Endothelial cell of umbilical vein (primary cell): Measurements from ENCODE around the gene SKOR2. TPM values are rescaled to one million over a fixed set of nuclear protein-coding genes. Genes with fewer than 3 reads are reported as not detected.
"Not testable (repeated sequence)": the region's sequence is repeated elsewhere in the genome, so short reads cannot be mapped to it uniquely, and the experiment has no call there.

Experiments
- BruUV-seq: library from RNA; stranded (reverse); fragments of 400-500 nt; replicated peaks from 2 replicates; lab custom pipeline; 2021; lab: Mats Ljungman, UMichigan
- CTCF ChIA-PET: fragments of 300-600, 350-600 bp; sonication (Branson Sonifier 250); formaldehyde crosslinking; loops from one replicate; lab custom pipeline; 2021; ENCODE audit warnings: antibody characterized with exemption, inconsistent platforms; lab: Charles Lee
- POLR2A ChIA-PET: fragments of 300-600, 350-600 bp; sonication (Branson Sonifier 250); formaldehyde crosslinking; loops from one replicate; lab custom pipeline; 2021; ENCODE audit warnings: antibody characterized with exemption, inconsistent platforms; lab: Charles Lee
- DNase-seq: peaks from one replicate; pipeline ENCODE4 v3.0.0-alpha.2; 2011; ENCODE audit warnings: low read depth, low spot score
- FAIRE-seq: peaks from 2 replicates; lab custom pipeline; 2011; peaks lifted over from hg19 to GRCh38; lab: Jason Lieb, UNC
- H2AFZ ChIP-seq: 2 replicates; pipeline ENCODE4 v1.6.0; 2012; ENCODE audit warnings: low read depth, low read length, control low read depth, inconsistent platforms
- H3K27ac ChIP-seq: 2 replicates; pipeline ENCODE4 v1.5.1; 2011; ENCODE audit warnings: low read depth, mild to moderate bottlenecking, control low read depth, low read length, moderate library complexity; ENCODE audit not compliant: insufficient read depth
- H3K27me3 ChIP-seq, 2 experiments: 2 replicates each; pipeline versions ENCODE4 v1.6.0 to v1.6.1; 2011; ENCODE audit warnings: low read length in 2 of 2, mixed read lengths in 1 of 2; ENCODE audit not compliant: control insufficient read depth in 2 of 2, insufficient read depth in 2 of 2
- H3K36me3 ChIP-seq, 2 experiments: 2 replicates in 1 of 2; 3 replicates in 1 of 2; pipeline ENCODE4 v1.5.1; 2011; ENCODE audit warnings: low read length in 2 of 2, mild to moderate bottlenecking in 1 of 2, moderate library complexity in 1 of 2; ENCODE audit not compliant: control insufficient read depth in 2 of 2, insufficient read depth in 2 of 2; ENCODE audit errors: extremely low read depth in 1 of 2
- H3K4me1 ChIP-seq: 3 replicates; pipeline ENCODE4 v1.5.1; 2011; ENCODE audit warnings: mild to moderate bottlenecking, low read length; ENCODE audit not compliant: control insufficient read depth, insufficient read depth; ENCODE audit errors: extremely low read depth
- H3K4me2 ChIP-seq: 2 replicates; pipeline ENCODE4 v1.6.1; 2011; ENCODE audit warnings: low read length, control low read depth, mixed read lengths; ENCODE audit not compliant: insufficient read depth
- H3K4me3 ChIP-seq, 3 experiments: fragments of 200-600 bp in 1 of 3; sonication (generic), shearing (Covaris generic) in 1 of 3; replicated peaks in 1 of 3; 2 replicates each; pipeline ENCODE4 v1.5.1; 2011 to 2016; ENCODE audit warnings: control low read depth in 3 of 3, low read length in 3 of 3, mild to moderate bottlenecking in 2 of 3, inconsistent platforms in 1 of 3, low read depth in 1 of 3, moderate library complexity in 1 of 3; ENCODE audit not compliant: insufficient read depth in 1 of 3
- H3K79me2 ChIP-seq: 2 replicates; pipeline ENCODE4 v1.6.0; 2012; ENCODE audit warnings: low read length, inconsistent platforms; ENCODE audit not compliant: control insufficient read depth, insufficient read depth
- H3K9ac ChIP-seq: replicated peaks from 2 replicates; pipeline ENCODE3; 2011; ENCODE audit warnings: low read length, control low read depth; ENCODE audit not compliant: insufficient read depth; ENCODE audit errors: extremely low read depth
- H3K9me1 ChIP-seq: replicated peaks from 3 replicates; pipeline ENCODE4 v1.6.0; 2011; ENCODE audit warnings: mild to moderate bottlenecking, low read length; ENCODE audit not compliant: control insufficient read depth, insufficient read depth; ENCODE audit errors: extremely low read depth
- H3K9me3 ChIP-seq: replicated peaks from 2 replicates; pipeline ENCODE4 v1.5.1; 2012; ENCODE audit warnings: low read length, inconsistent platforms; ENCODE audit not compliant: control insufficient read depth, insufficient read depth
- H4K20me1 ChIP-seq: replicated peaks from 2 replicates; pipeline ENCODE3; 2011; ENCODE audit warnings: mild to moderate bottlenecking, low read length; ENCODE audit not compliant: control insufficient read depth, insufficient read depth; ENCODE audit errors: extremely low read depth
- CTCF ChIP-seq, 2 donors: IDR thresholded peaks; 1 replicate in 1 of 2; 2 replicates in 1 of 2; pipeline ENCODE4 v1.5.1; 2011; ENCODE audit warnings: low read length in 2 of 2, mild to moderate bottlenecking in 2 of 2, moderate library complexity in 2 of 2, control low read depth in 1 of 2, inconsistent platforms in 1 of 2, low read depth in 1 of 2; ENCODE audit not compliant: insufficient read depth in 1 of 2; ENCODE audit errors: extremely low read depth in 1 of 2
- EZH2 ChIP-seq: IDR thresholded peaks from 2 replicates; pipeline ENCODE4 v1.6.1; 2012; ENCODE audit warnings: borderline replicate concordance, low read depth, mild to moderate bottlenecking, moderate library complexity, low read length, inconsistent platforms; ENCODE audit not compliant: severe bottlenecking
- FOS ChIP-seq: IDR thresholded peaks from 2 replicates; pipeline ENCODE4 v1.6.1; 2011; ENCODE audit warnings: mild to moderate bottlenecking, low read length, moderate library complexity, borderline replicate concordance; ENCODE audit not compliant: insufficient read depth
- GATA2 ChIP-seq: IDR thresholded peaks from 2 replicates; pipeline ENCODE4 v1.7.0; 2011; ENCODE audit warnings: low read depth, mild to moderate bottlenecking, moderate library complexity, mixed read lengths, low read length; ENCODE audit not compliant: insufficient read length, insufficient read depth
- JUN ChIP-seq: IDR thresholded peaks from 2 replicates; pipeline ENCODE4 v1.6.1; 2011; ENCODE audit warnings: borderline replicate concordance, low read depth; ENCODE audit not compliant: insufficient read length, insufficient read depth
- MAX ChIP-seq: IDR thresholded peaks from 2 replicates; pipeline ENCODE4 v1.6.1; 2011; ENCODE audit not compliant: insufficient read depth, insufficient read length
- MYC ChIP-seq: IDR thresholded peaks from one replicate; pipeline ENCODE4 v1.6.1; 2011; ENCODE audit warnings: mild to moderate bottlenecking, low read depth, low read length
- POLR2A ChIP-seq: IDR thresholded peaks from 2 replicates; pipeline ENCODE4 v1.6.1; 2012; ENCODE audit warnings: low read depth, mild to moderate bottlenecking, control low read depth, low read length
- POLR2AphosphoS5 ChIP-seq: IDR thresholded peaks from 2 replicates; pipeline ENCODE4 v1.6.1; 2012; ENCODE audit warnings: low read depth, mild to moderate bottlenecking, control low read depth, low read length, moderate library complexity; ENCODE audit not compliant: insufficient read depth
- dilution Hi-C: fragments of 300-500 bp; cut with MboI; formaldehyde crosslinking; loops from one replicate; pipeline ENCODE4 v1.15.0; 2019; ENCODE audit warnings: low sequenced_read_pairs; ENCODE audit not compliant: extremely low pct_ligation_motif_present
- intact Hi-C: fragments of 100-400 bp; cut with micrococcal nuclease; formaldehyde crosslinking; loops from one replicate; pipeline ENCODE4 v1.10.0; 2022
- polyA plus RNA-seq, 4 experiments: library from polyadenylated mRNA; depleted of rRNA in 3 of 4; stranded (reverse) in 3 of 4; unstranded in 1 of 4; fragments of >200 nt; gene quantifications; 2 replicates each; pipeline versions ENCODE4 v1.2.1 to v1.2.3, GENCODE V29; 2011 to 2012; ENCODE audit warnings: missing spikeins in 1 of 4
- total RNA-seq: library from RNA; stranded (reverse); gene quantifications from 2 replicates; pipeline ENCODE4 v1.2.3, GENCODE V29; 2021

The SKOR2 gene
- total and polyA plus RNA-seq, 2 donors (not counting 3 experiments of a cell fraction or from before 2014, with no cell fraction given), result not detected

GRCh38 chr18:47203626-47204464 is 47.6 kb downstream of the SKOR2 start:
- POLR2A ChIA-PET, result no interaction called here
- H3K9me3 ChIP-seq, result no peaks in the 10 kb centered on the region
- H3K4me2 ChIP-seq, result no peak overlapping the region
- H3K27ac ChIP-seq, result no peak overlapping the region
- TF ChIP-seq JUN (no peak), MAX (no peak), CTCF (IDR thresholded peaks at IDR 0.05; ENCODE audit: extremely low read depth in 1 of 2, insufficient read depth in 1 of 2, low read depth in 1 of 2, low read length in 2 of 2) (no peak), EZH2 (no peak), FOS (no peak), POLR2AphosphoS5 (no peak), MYC (no peak), GATA2 (no peak), POLR2A (no peak)
- dilution Hi-C loops, result no loop called here
- DNase-seq (no peak), FAIRE-seq (no peak)
- H3K9ac ChIP-seq, result no peak overlapping the region
- BruUV-seq, result no TSS peak
- no peaks in the 10 kb centered on the region for H3K4me1 ChIP-seq
- intact Hi-C loops, result no loop called here
- H3K79me2 ChIP-seq, result no peaks in the 10 kb centered on the region
- no peaks in the 10 kb centered on the region for H3K9me1 ChIP-seq
- peaks cover 4 to 10% of the 10 kb centered on the region in 2 experiments for H3K27me3 ChIP-seq
- no peaks in the 10 kb centered on the region for H3K36me3 ChIP-seq
- no peak overlapping the region for H2AFZ ChIP-seq
- H3K4me3 ChIP-seq, result no peak overlapping the region
- CTCF ChIA-PET, result interaction anchor here (1.3 to 5.6 kb wide), 21 partner anchors 9 to 552 kb away, joined by 4 to 156 read pairs (median 10); partner anchors contain the start of gene HDHD2
- no peaks in the 10 kb centered on the region for H4K20me1 ChIP-seq

- dilution Hi-C loops, H3K27ac ChIP-seq, H3K36me3 ChIP-seq, H2AFZ ChIP-seq, H3K9me1 ChIP-seq, H3K9me3 ChIP-seq, H3K9ac ChIP-seq, intact Hi-C loops, BruUV-seq, H3K4me2 ChIP-seq, CTCF ChIA-PET, H4K20me1 ChIP-seq, FAIRE-seq, H3K27me3 ChIP-seq, H3K4me1 ChIP-seq, H3K4me3 ChIP-seq, H3K79me2 ChIP-seq, DNase-seq, POLR2A ChIA-PET: not testable (repeated sequence)
Measured at GRCh38 chr18:47195961-47196360, 55.5 kb downstream of the SKOR2 start.
